RPMI7951 (cell line): ENCODE measurements around the gene IL17RC. TPM values are rescaled to one million over a fixed set of nuclear protein-coding genes. Genes with fewer than 3 reads are reported as not detected.
"Not testable (repeated sequence)": the region's sequence is repeated elsewhere in the genome, so short reads cannot be mapped to it uniquely, and the experiment has no call there.

Experiments used
- DNase-seq: peaks from one replicate; pipeline ENCODE4 v3.0.0-alpha.2; 2012; ENCODE audit warnings: low read depth
- total RNA-seq: library from RNA; depleted of rRNA; stranded (reverse); fragments of >200 nt; shearing (Covaris generic); gene quantifications from 2 replicates; pipeline ENCODE4 v1.2.3, GENCODE V29; 2014

IL17RC gene
- total RNA-seq, 1 experiment from 2014 or later, result 23.2 TPM

GRCh38 chr3:9914559-9915253, 2.2 kb upstream of the IL17RC start:
- no peak for DNase-seq

GRCh38 chr3:9915254-9916141, 1.4 kb upstream of the IL17RC start:
- DNase-seq, result peak; percentile 68

- peak; percentile 34 for DNase-seq
Measured at GRCh38 chr3:9916346-9916733, 558 bp upstream of the IL17RC start.

GRCh38 chr3:9917820-9918219, 922 bp downstream of the IL17RC start:
- no peak for DNase-seq

- no peak for DNase-seq
Measured at GRCh38 chr3:9918261-9919038, 1.6 kb downstream of the IL17RC start.

GRCh38 chr3:9928158-9928557, 11.3 kb downstream of the IL17RC start:
- DNase-seq, result no peak

- peak; percentile 26 for DNase-seq
Measured at GRCh38 chr3:9930804-9931418, 14.0 kb downstream of the IL17RC start.

- DNase-seq, result no peak
Measured at GRCh38 chr3:9932535-9932842, 15.6 kb downstream of the IL17RC start.

GRCh38 chr3:9932843-9933560, 16.1 kb downstream of the IL17RC start:
- peak; percentile 86 for DNase-seq

GRCh38 chr3:9933561-9934234, 16.8 kb downstream of the IL17RC start, which contains the start of gene CRELD1:
CRELD1 (plus strand) TSS chr3:9933834; CDS start chr3:9934439, 605 bp downstream.
- DNase-seq, result peak; percentile 98

GRCh38 chr3:9934235-9934621, 17.3 kb downstream of the IL17RC start:
- no peak for DNase-seq

- no peak for DNase-seq
Measured at GRCh38 chr3:9934993-9935392, 18.1 kb downstream of the IL17RC start.

- no peak for DNase-seq
Measured at GRCh38 chr3:9935966-9936510, 19.1 kb downstream of the IL17RC start.

- no peak for DNase-seq
Measured at GRCh38 chr3:9937486-9938238, 20.8 kb downstream of the IL17RC start.

GRCh38 chr3:9938966-9939365, 22.1 kb downstream of the IL17RC start:
- DNase-seq, result no peak

GRCh38 chr3:9939906-9940305, 23.0 kb downstream of the IL17RC start:
- DNase-seq, result not testable (repeated sequence)

GRCh38 chr3:9940746-9941145, 23.8 kb downstream of the IL17RC start:
- no peak for DNase-seq

GRCh38 chr3:9942164-9942563, 25.3 kb downstream of the IL17RC start:
- no peak for DNase-seq

GRCh38 chr3:9942934-9943690, 26.2 kb downstream of the IL17RC start:
- no peak for DNase-seq
